ENCODE results near the gene MRPL33. TPM values are rescaled to one million over a fixed set of nuclear protein-coding genes. Genes with fewer than 3 reads are reported as not detected.

MRPL33 gene
- total RNA-seq, 2 donors from 2014 or later = 99.5 to 118 TPM

DNA sequence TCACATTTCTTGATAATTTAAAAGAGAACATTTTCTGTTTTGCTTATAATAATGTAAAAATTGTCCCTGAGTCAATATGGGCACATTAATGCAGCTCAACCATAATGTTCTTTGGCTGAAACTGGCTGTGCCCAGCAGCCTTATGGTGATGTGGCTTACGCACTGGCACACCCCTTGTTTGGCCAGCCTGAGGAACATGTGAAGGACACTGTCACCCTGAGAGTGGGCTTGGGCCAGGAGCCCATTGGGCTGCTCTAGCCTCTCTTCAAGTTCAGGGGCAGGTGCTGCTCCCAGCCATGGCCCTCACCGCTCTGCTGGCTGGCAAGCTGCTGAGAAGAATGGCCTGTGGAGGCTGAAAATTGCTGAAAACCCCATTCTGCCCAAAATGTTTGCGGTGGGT, 37.5 kb downstream of the MRPL33 start:
- H3K4me1 ChIP-seq (ENCODE audit: control insufficient read depth in 1 of 2, low read depth in 2 of 2) = peaks cover 7 to 17% of the 10 kb centered on the region in 2 donors
- DNase-seq (ENCODE audit: low spot score) (no peak), ATAC-seq (ENCODE audit: insufficient number of reproducible peaks, low FRiP score, low read depth) (no peak)
- H3K9me3 ChIP-seq = no peaks in the 10 kb centered on the region
- no peaks in the 10 kb centered on the region for H3K27me3 ChIP-seq (replicated peaks; ENCODE audit: insufficient read depth)
- no peak overlapping the region for H3K4me3 ChIP-seq
- H3K27ac ChIP-seq = no peak overlapping the region
- TF ChIP-seq, protein P1, sequence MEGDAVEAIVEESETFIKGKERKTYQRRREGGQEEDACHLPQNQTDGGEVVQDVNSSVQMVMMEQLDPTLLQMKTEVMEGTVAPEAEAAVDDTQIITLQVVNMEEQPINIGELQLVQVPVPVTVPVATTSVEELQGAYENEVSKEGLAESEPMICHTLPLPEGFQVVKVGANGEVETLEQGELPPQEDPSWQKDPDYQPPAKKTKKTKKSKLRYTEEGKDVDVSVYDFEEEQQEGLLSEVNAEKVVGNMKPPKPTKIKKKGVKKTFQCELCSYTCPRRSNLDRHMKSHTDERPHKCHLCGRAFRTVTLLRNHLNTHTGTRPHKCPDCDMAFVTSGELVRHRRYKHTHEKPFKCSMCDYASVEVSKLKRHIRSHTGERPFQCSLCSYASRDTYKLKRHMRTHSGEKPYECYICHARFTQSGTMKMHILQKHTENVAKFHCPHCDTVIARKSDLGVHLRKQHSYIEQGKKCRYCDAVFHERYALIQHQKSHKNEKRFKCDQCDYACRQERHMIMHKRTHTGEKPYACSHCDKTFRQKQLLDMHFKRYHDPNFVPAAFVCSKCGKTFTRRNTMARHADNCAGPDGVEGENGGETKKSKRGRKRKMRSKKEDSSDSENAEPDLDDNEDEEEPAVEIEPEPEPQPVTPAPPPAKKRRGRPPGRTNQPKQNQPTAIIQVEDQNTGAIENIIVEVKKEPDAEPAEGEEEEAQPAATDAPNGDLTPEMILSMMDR (IDR thresholded peaks at IDR 0.05) = no peak
- H3K36me3 ChIP-seq = no peaks in the 10 kb centered on the region

DNA sequence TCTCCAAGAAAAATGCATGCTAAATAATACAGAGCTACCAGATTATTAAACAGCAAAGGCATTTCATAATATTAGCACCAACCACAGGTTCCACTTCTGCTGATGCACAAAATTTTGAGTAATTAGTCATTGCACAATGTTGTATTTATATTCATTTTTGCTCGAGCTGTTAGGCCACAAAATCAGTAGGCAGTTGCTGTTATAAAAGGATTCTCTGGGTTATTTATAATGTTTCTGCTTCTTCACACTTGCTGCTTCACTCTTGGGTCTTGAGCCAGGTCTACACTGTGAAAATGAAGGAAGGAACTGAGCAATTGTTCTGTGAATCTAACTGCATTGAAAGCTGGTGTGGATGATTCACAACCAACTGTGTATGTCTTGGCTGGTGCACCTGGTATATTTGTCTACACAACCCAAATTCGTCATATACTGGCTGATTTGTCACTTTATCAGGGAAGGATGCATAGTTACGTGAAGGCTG, 38.3 kb downstream of the MRPL33 start:
- Histone ChIP-seq H3K27ac (peak overlapping the region; percentile 8 to 31), H3K36me3 (no peaks in the 10 kb centered on the region), H3K4me3 (no peak overlapping the region), H3K9me3 (no peaks in the 10 kb centered on the region), H3K27me3 (replicated peaks; ENCODE audit: insufficient read depth) (no peaks in the 10 kb centered on the region), H3K4me1 (ENCODE audit: control insufficient read depth in 1 of 2, low read depth in 2 of 2) (peaks cover 7 to 17% of the 10 kb centered on the region in 2 donors)
- TF ChIP-seq, protein P1 (IDR thresholded peaks at IDR 0.05) = no peak
- ATAC-seq (ENCODE audit: insufficient number of reproducible peaks, low FRiP score, low read depth) = peak; percentile 60
- DNase-seq (ENCODE audit: low spot score) = no peak

DNA sequence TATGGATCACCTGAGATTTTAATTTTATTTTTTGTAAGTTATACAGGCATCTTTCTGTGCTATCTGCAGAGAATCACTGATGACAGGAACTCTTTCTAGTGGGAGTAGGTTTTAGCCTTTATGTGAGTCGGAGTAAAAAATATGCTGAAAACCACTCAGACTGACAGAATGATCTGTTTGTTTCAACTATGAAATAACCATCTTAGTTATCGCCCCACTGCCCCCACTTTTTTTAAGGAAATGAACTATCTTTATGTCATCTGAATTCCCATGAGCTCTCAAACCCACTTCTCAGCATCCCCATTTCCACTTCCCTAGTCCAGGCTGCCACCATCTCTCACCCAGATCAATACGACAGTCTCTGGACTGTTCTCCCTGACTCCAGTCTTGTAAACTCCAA, 38.9 kb downstream of the MRPL33 start:
- TF ChIP-seq, protein P1 (IDR thresholded peaks at IDR 0.05) = no peak

DNA sequence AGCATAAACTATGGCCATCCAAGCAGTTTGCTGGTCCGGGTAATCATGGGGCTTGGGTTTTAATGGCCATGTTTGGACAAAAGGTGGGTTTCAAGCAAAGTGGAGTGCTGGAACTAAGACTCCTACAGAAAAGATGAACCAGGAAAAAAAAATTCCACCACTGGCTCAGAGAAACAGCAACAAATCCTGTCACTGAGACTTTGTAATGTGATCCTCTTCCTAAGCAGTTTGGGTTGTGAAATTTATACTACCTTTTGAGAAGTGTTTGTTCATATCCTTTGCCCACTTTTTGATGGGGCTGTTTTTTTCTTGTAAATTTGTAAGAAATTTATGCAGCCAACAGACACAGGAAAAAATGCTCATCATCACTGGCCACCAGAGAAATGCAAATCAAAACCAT, 40.2 kb downstream of the MRPL33 start:
- no peak for ATAC-seq (ENCODE audit: insufficient number of reproducible peaks, low FRiP score, low read depth)
- Histone ChIP-seq H3K9me3 (no peaks in the 10 kb centered on the region), H3K27ac (no peak overlapping the region), H3K4me3 (no peak overlapping the region), H3K27me3 (replicated peaks; ENCODE audit: insufficient read depth) (no peaks in the 10 kb centered on the region), H3K4me1 (ENCODE audit: control insufficient read depth in 1 of 2, low read depth in 2 of 2) (peaks cover 7 to 17% of the 10 kb centered on the region in 2 donors), H3K36me3 (no peaks in the 10 kb centered on the region)
- DNase-seq (ENCODE audit: low spot score) = no peak
- TF ChIP-seq, protein P1 (IDR thresholded peaks at IDR 0.05) = no peak

More for the DNA sequence above, 38.9 kb downstream of the MRPL33 start:
- ATAC-seq (ENCODE audit: insufficient number of reproducible peaks, low FRiP score, low read depth) (no peak), DNase-seq (ENCODE audit: low spot score) (no peak)
- Histone ChIP-seq H3K27me3 (replicated peaks; ENCODE audit: insufficient read depth) (no peaks in the 10 kb centered on the region), H3K4me1 (ENCODE audit: control insufficient read depth in 1 of 2, low read depth in 2 of 2) (peaks cover 7 to 17% of the 10 kb centered on the region in 2 donors), H3K9me3 (no peaks in the 10 kb centered on the region), H3K4me3 (no peak overlapping the region), H3K27ac (peak overlapping the region in 1 of 2 donors; percentile 31), H3K36me3 (no peaks in the 10 kb centered on the region)

DNA sequence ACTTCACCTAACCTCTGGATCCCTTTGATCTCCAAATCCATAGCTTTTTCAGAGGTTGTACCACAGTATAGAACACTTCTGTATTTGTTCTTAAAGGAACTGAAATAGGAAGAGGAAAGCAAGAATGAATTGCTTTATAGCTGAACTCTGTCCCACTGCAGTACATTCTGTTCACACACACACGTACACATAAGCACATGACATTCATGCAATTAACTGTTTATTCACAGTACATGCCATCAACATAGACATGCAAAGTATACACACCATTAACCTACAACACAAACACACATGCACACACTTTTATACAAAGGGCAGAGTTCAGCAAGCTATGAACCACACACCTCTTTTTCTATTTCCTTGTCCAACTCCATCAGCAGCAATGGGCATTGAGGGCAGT, 43.2 kb downstream of the MRPL33 start:
- Histone ChIP-seq H3K4me1 (ENCODE audit: control insufficient read depth in 1 of 2, low read depth in 2 of 2) (peaks cover 0 to 7% of the 10 kb centered on the region in 2 donors), H3K27ac (no peak overlapping the region), H3K36me3 (no peaks in the 10 kb centered on the region), H3K9me3 (no peaks in the 10 kb centered on the region), H3K27me3 (replicated peaks; ENCODE audit: insufficient read depth) (no peaks in the 10 kb centered on the region), H3K4me3 (no peak overlapping the region)
- ATAC-seq (ENCODE audit: insufficient number of reproducible peaks, low FRiP score, low read depth) (no peak), DNase-seq (ENCODE audit: low spot score) (no peak)
- TF ChIP-seq, protein P1 (IDR thresholded peaks at IDR 0.05) = no peak
